Upper lobe of right lung (tissue), 1 donor: ENCODE results near the gene C2CD3. TPM values are rescaled to one million over a fixed set of nuclear protein-coding genes. Genes with fewer than 3 reads are reported as not detected.

Experiments used
- ATAC-seq: fragments of 200-7000 bp; cut with Tn5 transposase; one replicate; pipeline ENCODE4 v1.9.1; 2020; ENCODE audit warnings: mild to moderate bottlenecking, moderate library complexity
- DNase-seq: peaks from one replicate; pipeline ENCODE4 v3.0.0-alpha.2; 2020
- H3K27ac ChIP-seq: fragments of 200-600 bp; one replicate; pipeline ENCODE4 v1.8.0; 2022
- H3K27me3 ChIP-seq: fragments of 200-600 bp; one replicate; pipeline ENCODE4 v1.8.0; 2022; ENCODE audit warnings: mild to moderate bottlenecking
- H3K36me3 ChIP-seq: fragments of 200-600 bp; one replicate; pipeline ENCODE4 v1.8.0; 2022
- H3K4me1 ChIP-seq: fragments of 200-600 bp; one replicate; pipeline ENCODE4 v1.8.0; 2022
- H3K4me3 ChIP-seq: fragments of 200-600 bp; one replicate; pipeline ENCODE4 v1.8.0; 2022; ENCODE audit warnings: mild to moderate bottlenecking
- H3K9me3 ChIP-seq: fragments of 200-600 bp; one replicate; pipeline ENCODE4 v1.8.0; 2022
- intact Hi-C: fragments of 100-400 bp; cut with DNase I; formaldehyde crosslinking; loops from one replicate; pipeline ENCODE4 v1.11.0; 2022
- total RNA-seq: library from RNA; stranded (reverse); fragmentation: NEBNext Ultra II Directional; extraction: Animal tissue kit (Norgen Biotek cat#: 25700); gene quantifications from one replicate; pipeline ENCODE4 v1.2.1, GENCODE V29; 2021
- TF ChIP-seq, protein P1 (sequence below): fragments of 200-600 bp; IDR thresholded peaks from one replicate; pipeline ENCODE4 v1.8.0; 2022; ENCODE audit warnings: antibody characterized with exemption
- donor health status: DM: no; HTN: yes; CAD: no; lungs with severe emphysema.

Gene C2CD3
- total RNA-seq, 1 donor from 2014 or later: 26.8 TPM

- Histone ChIP-seq H3K4me1 (no peaks in the 10 kb centered on the region), H3K27ac (no peak overlapping the region), H3K36me3 (no peaks in the 10 kb centered on the region), H3K9me3 (no peaks in the 10 kb centered on the region), H3K4me3 (no peak overlapping the region), H3K27me3 (no peaks in the 10 kb centered on the region)
- intact Hi-C loops: no loop called here
- ATAC-seq (no peak), DNase-seq (no peak)
- TF ChIP-seq, protein P1, sequence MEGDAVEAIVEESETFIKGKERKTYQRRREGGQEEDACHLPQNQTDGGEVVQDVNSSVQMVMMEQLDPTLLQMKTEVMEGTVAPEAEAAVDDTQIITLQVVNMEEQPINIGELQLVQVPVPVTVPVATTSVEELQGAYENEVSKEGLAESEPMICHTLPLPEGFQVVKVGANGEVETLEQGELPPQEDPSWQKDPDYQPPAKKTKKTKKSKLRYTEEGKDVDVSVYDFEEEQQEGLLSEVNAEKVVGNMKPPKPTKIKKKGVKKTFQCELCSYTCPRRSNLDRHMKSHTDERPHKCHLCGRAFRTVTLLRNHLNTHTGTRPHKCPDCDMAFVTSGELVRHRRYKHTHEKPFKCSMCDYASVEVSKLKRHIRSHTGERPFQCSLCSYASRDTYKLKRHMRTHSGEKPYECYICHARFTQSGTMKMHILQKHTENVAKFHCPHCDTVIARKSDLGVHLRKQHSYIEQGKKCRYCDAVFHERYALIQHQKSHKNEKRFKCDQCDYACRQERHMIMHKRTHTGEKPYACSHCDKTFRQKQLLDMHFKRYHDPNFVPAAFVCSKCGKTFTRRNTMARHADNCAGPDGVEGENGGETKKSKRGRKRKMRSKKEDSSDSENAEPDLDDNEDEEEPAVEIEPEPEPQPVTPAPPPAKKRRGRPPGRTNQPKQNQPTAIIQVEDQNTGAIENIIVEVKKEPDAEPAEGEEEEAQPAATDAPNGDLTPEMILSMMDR: no peak
These were observed 14.5 kb upstream of the C2CD3 start for GRCh38 chr11:74185285-74185684.

DNA sequence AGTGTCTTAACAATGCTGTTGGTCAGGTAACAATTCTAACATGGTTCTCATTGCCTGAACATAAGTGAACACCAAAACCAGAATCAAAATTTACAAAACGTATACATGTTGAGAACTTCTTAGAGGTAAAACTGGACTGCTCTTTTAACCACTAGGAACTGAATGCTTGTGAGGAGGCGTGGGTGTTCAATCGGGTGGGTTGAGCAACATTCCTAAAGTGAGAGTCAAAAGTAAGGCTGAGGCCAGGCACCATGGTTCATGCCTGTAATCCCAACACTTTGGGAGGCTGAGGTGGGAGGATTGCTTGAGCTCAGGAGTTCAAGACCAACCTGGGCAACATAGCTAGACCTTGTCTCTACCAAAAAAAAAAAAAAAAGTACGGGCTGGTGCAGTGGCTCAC lies 11.8 kb upstream of the C2CD3 start:
- intact Hi-C loops: no loop called here
- no peaks in the 10 kb centered on the region for H3K9me3 ChIP-seq

DNA sequence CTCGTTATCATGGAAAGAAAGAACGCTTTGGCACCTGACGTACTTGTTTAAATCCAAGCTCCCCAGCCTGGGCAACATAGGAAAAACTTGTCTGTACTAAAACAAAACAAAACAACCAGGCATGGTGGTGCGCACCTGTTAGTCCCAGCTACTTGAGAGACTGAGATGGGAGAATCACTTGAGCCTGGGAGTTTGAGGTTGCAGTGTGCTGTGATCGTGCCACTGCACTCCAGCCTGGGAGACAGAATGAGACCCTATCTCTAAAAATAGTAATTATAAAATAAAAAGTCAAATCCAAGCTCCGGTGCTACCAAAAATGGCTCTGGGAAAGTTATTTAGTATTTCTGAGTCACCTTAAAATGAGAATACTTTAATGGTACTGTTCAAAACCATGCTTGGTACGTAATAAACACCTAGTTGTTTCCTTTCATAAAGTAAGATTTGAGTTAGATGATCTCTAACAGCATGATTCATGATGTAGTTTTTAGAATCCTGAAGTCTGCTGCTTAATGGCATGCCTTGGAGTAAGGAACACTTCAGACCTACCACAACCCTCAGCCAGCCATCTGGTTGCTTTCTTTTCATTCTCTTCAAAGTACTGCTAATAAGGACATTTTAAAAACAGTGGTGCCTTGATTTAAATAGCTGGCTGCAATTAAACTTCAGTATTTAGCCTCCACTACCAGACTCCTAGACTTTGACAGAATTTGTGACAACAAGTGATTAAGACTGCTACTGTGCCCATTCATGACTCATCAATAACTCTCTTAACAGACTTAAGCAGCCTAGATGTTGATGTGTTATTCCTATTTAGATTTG lies 8.6 kb upstream of the C2CD3 start:
- intact Hi-C loops: no loop called here
- Histone ChIP-seq H3K9me3 (no peaks in the 10 kb centered on the region), H3K27ac (no peak overlapping the region), H3K4me1 (no peaks in the 10 kb centered on the region), H3K36me3 (no peaks in the 10 kb centered on the region), H3K4me3 (no peak overlapping the region), H3K27me3 (no peaks in the 10 kb centered on the region)
- TF ChIP-seq, protein P1: no peak
- ATAC-seq: no peak
- DNase-seq: no peak

More for the DNA sequence above, 11.8 kb upstream of the C2CD3 start:
- no peak overlapping the region for H3K27ac ChIP-seq
- H3K27me3 ChIP-seq: no peaks in the 10 kb centered on the region
- H3K4me3 ChIP-seq: no peak overlapping the region
- no peaks in the 10 kb centered on the region for H3K36me3 ChIP-seq
- TF ChIP-seq, protein P1: no peak
- H3K4me1 ChIP-seq: no peaks in the 10 kb centered on the region
- DNase-seq (no peak), ATAC-seq (no peak)

DNA sequence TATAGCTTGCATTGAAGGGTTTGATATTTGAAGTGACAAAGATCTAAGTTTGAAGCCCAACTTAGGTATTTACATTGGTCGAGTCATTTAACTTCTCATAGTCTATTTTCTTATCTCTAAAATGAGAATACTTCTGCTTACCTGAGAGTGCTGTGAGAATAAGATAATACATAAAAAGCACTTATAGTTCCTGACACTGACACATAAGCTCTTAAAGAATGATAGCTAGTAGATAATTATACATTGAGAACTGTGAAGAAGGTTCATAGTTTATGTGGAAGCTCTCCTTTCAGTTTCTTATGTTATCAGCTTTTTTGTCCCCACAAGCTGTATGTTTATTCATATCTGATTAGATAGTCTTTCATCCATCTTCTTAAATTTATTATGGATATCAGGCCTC lies 5.1 kb upstream of the C2CD3 start:
- Histone ChIP-seq H3K4me1 (peaks cover 14% of the 10 kb centered on the region), H3K4me3 (no peak overlapping the region), H3K27ac (no peak overlapping the region), H3K9me3 (no peaks in the 10 kb centered on the region), H3K27me3 (no peaks in the 10 kb centered on the region), H3K36me3 (no peaks in the 10 kb centered on the region)
- intact Hi-C loops: no loop called here
- ATAC-seq: no peak
- TF ChIP-seq, protein P1: no peak
- no peak for DNase-seq

- TF ChIP-seq, protein P1: no peak
- Histone ChIP-seq H3K36me3 (peaks cover 12% of the 10 kb centered on the region), H3K4me3 (peak overlapping the region; percentile 88), H3K4me1 (peaks cover 27% of the 10 kb centered on the region), H3K27ac (peak overlapping the region; percentile 91), H3K27me3 (no peaks in the 10 kb centered on the region), H3K9me3 (no peaks in the 10 kb centered on the region)
- intact Hi-C loops: no loop called here
- DNase-seq (no peak), ATAC-seq (no peak)
These were observed 1.2 kb upstream of the C2CD3 start for GRCh38 chr11:74171997-74172396.
